ENCODE data around the gene RPRD1A. TPM values are rescaled to one million over a fixed set of nuclear protein-coding genes. Genes with fewer than 3 reads are reported as not detected.
A peak's percentile ranks its signal among the peaks of the same experiment; 100 is the strongest.
"Not testable (repeated sequence)": the region's sequence is repeated elsewhere in the genome, so short reads cannot be mapped to it uniquely, and the experiment has no call there.

Gene RPRD1A
- total and polyA plus RNA-seq, 3 donors from 2014 or later, result 73.4 to 104 (median 98.6) TPM

DNA sequence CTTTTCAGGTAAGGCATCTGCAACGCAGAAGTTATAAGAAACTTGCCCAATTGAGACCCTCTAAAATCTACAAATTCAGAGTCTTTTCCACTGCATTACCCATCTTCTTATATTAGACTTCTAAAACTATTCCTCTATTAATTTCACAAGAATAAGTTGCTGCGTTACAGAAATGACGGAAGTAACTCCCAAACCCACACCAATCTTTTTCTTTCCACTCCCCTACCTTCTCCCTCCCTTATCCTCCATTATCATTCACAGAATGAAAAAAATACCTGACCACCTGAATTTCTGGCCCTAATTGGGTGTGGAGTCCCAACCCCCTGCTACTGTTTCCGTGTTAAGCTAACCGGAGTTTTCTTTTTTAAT, 689 bp downstream of the RPRD1A start:
- Histone ChIP-seq H3K27me3 (no peaks in the 10 kb centered on the region), H3K27ac (peak overlapping the region; percentile 94 to 95), H3K4me1 (peaks cover 13% of the 10 kb centered on the region), H3K36me3 (ENCODE audit: low read depth, missing control alignments) (no peaks in the 10 kb centered on the region), H3K4me3 (peak overlapping the region; percentile 78 to 91), H3K9me3 (no peaks in the 10 kb centered on the region)
- WGBS, 2 donors, result 1 to 2% methylated on average over 5 of the region's 5 CpGs
- intact Hi-C loops (cut with DNase I; ENCODE audit: low total_unique reads), result no loop called here
- no peak for DNase-seq
- TF ChIP-seq, protein P1, sequence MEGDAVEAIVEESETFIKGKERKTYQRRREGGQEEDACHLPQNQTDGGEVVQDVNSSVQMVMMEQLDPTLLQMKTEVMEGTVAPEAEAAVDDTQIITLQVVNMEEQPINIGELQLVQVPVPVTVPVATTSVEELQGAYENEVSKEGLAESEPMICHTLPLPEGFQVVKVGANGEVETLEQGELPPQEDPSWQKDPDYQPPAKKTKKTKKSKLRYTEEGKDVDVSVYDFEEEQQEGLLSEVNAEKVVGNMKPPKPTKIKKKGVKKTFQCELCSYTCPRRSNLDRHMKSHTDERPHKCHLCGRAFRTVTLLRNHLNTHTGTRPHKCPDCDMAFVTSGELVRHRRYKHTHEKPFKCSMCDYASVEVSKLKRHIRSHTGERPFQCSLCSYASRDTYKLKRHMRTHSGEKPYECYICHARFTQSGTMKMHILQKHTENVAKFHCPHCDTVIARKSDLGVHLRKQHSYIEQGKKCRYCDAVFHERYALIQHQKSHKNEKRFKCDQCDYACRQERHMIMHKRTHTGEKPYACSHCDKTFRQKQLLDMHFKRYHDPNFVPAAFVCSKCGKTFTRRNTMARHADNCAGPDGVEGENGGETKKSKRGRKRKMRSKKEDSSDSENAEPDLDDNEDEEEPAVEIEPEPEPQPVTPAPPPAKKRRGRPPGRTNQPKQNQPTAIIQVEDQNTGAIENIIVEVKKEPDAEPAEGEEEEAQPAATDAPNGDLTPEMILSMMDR (IDR thresholded peaks at IDR 0.05), result no peak
- TF ChIP-seq POLR2A (IDR thresholded peaks at IDR 0.05), result no peak

GRCh38 chr18:36066001-36066400, 1.4 kb downstream of the RPRD1A start:
- no peaks in the 10 kb centered on the region for H3K27me3 ChIP-seq
- no peak for TF ChIP-seq POLR2A (IDR thresholded peaks at IDR 0.05)
- TF ChIP-seq, protein P1 (IDR thresholded peaks at IDR 0.05), result no peak
- no peaks in the 10 kb centered on the region for H3K9me3 ChIP-seq
- H3K27ac ChIP-seq, result peak overlapping the region; percentile 26 to 95
- H3K4me3 ChIP-seq, result peak overlapping the region; percentile 78 to 91
- intact Hi-C loops (cut with DNase I; ENCODE audit: low total_unique reads), result no loop called here
- no peaks in the 10 kb centered on the region for H3K36me3 ChIP-seq (ENCODE audit: low read depth, missing control alignments)
- WGBS, 2 donors, result 25% methylated on average over 5 of the region's 5 CpGs
- DNase-seq, result no peak
- peaks cover 16% of the 10 kb centered on the region for H3K4me1 ChIP-seq

DNA sequence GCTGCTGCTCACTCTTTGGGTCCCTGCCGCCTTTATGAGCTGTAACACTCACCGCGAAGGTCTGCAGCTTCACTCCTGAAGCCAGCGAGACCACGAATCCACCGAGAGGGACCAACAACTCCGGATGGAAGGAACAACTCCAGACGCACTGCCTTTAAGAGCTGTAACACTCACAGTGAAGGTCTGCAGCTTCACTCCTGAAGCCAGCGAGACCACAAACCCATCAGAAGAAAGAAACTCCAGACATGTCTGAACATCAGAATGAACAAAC, 2.6 kb downstream of the RPRD1A start:
- intact Hi-C loops (cut with DNase I; ENCODE audit: low total_unique reads); DNase-seq; H3K27me3 ChIP-seq; H3K9me3 ChIP-seq; H3K27ac ChIP-seq; H3K36me3 ChIP-seq (ENCODE audit: low read depth, missing control alignments): not testable (repeated sequence)
- peak overlapping the region in 1 of 2 donors; percentile 27 for H3K4me3 ChIP-seq
- peaks cover 16% of the 10 kb centered on the region for H3K4me1 ChIP-seq
- 86 to 89% methylated on average over 9 of the region's 9 CpGs for WGBS, 2 donors

GRCh38 chr18:36064027-36064808, 3.1 kb downstream of the RPRD1A start:
- Histone ChIP-seq H3K9me3 (no peaks in the 10 kb centered on the region), H3K27me3 (no peaks in the 10 kb centered on the region), H3K4me3 (peak overlapping the region in 1 of 2 donors; percentile 27), H3K36me3 (ENCODE audit: low read depth, missing control alignments) (no peaks in the 10 kb centered on the region), H3K27ac (peak overlapping the region in 1 of 2 donors; percentile 9), H3K4me1 (peaks cover 16% of the 10 kb centered on the region)
- 66 to 78% methylated on average over 30 to 31 of the region's 31 CpGs for WGBS, 2 donors
- intact Hi-C loops (cut with DNase I; ENCODE audit: low total_unique reads), result no loop called here
- TF ChIP-seq, protein P1 (IDR thresholded peaks at IDR 0.05), result no peak
- no peak for TF ChIP-seq POLR2A (IDR thresholded peaks at IDR 0.05)
- DNase-seq, result peak; percentile 40

GRCh38 chr18:36058674-36059073, 8.7 kb downstream of the RPRD1A start:
- Histone ChIP-seq H3K4me3 (no peak overlapping the region), H3K27ac (no peak overlapping the region), H3K4me1 (peaks cover 12% of the 10 kb centered on the region), H3K9me3 (no peaks in the 10 kb centered on the region), H3K36me3 (ENCODE audit: low read depth, missing control alignments) (no peaks in the 10 kb centered on the region), H3K27me3 (no peaks in the 10 kb centered on the region)
- no peak for DNase-seq
- intact Hi-C loops (cut with DNase I; ENCODE audit: low total_unique reads), result no loop called here
- TF ChIP-seq POLR2A (IDR thresholded peaks at IDR 0.05), result no peak
- TF ChIP-seq, protein P1 (IDR thresholded peaks at IDR 0.05), result no peak
- 77 to 78% methylated on average over 3 of the region's 3 CpGs for WGBS, 2 donors

Data from testis (tissue), 3 donors.